GM12873 (cell line): ENCODE data around the gene MTG1.

Experiments used
- CTCF ChIP-seq: IDR thresholded peaks from 2 replicates; pipeline ENCODE4 v1.5.1; 2012; ENCODE audit warnings: low read depth, mild to moderate bottlenecking, moderate library complexity, low read length, control low read depth; ENCODE audit not compliant: insufficient read depth; ENCODE audit errors: missing control alignments

MTG1 gene

GRCh38 chr10:133366751-133367150 is 27.2 kb upstream of the MTG1 start:
- no peak for TF ChIP-seq CTCF

GRCh38 chr10:133368153-133368552 is 25.8 kb upstream of the MTG1 start:
- no peak for TF ChIP-seq CTCF

- no peak for TF ChIP-seq CTCF
Measured at GRCh38 chr10:133370030-133370786, 23.7 kb upstream of the MTG1 start.

- no peak for TF ChIP-seq CTCF
Measured at GRCh38 chr10:133372507-133372906, 21.4 kb upstream of the MTG1 start.

GRCh38 chr10:133373174-133374090 is 20.5 kb upstream of the MTG1 start, which contains the start of gene ECHS1:
ECHS1 (minus strand) TSS chr10:133373354; CDS start chr10:133373333, 21 bp downstream.
- TF ChIP-seq CTCF: no peak

GRCh38 chr10:133375357-133376115 is 18.4 kb upstream of the MTG1 start:
- TF ChIP-seq CTCF: no peak
